ENCODE data around the gene SP140. TPM values are rescaled to one million over a fixed set of nuclear protein-coding genes. Genes with fewer than 3 reads are reported as not detected.
"Not testable (repeated sequence)": the region's sequence is repeated elsewhere in the genome, so short reads cannot be mapped to it uniquely, and the experiment has no call there.

The SP140 gene
- total and polyA plus RNA-seq, 4 donors, result 0.99 to 1.6 (median 1.3) TPM

- no peaks in the 10 kb centered on the region for H3K9me3 ChIP-seq (ENCODE audit: control insufficient read depth, insufficient read depth, low read length)
- no peak for DNase-seq (ENCODE audit: low read depth in 4 of 6, low spot score in 6 of 6)
- H3K4me1 ChIP-seq (ENCODE audit: control insufficient read depth, insufficient read depth, low read length), result no peaks in the 10 kb centered on the region
- H3K27me3 ChIP-seq (ENCODE audit: control insufficient read depth, insufficient read depth, low read length), result no peaks in the 10 kb centered on the region
- H3K4me3 ChIP-seq (ENCODE audit: low read depth, low read length), result no peak overlapping the region
- H3K27ac ChIP-seq (ENCODE audit: low read depth, low read length), result no peak overlapping the region
- 83% methylated on average over 2 of the region's 2 CpGs for WGBS (ENCODE audit: insufficient coverage)
- H3K36me3 ChIP-seq (ENCODE audit: control insufficient read depth, insufficient read depth, low read length), result peaks cover 2% of the 10 kb centered on the region
Observed at GRCh38 chr2:230307485-230307884, 81.9 kb downstream of the SP140 start.

- WGBS (ENCODE audit: insufficient coverage), result 92% methylated on average over 10 of the region's 12 CpGs
Observed at GRCh38 chr2:230308402-230309000, 83.0 kb downstream of the SP140 start.

GRCh38 chr2:230310792-230311191 is 85.3 kb downstream of the SP140 start:
- not testable (repeated sequence) for H3K9me3 ChIP-seq (ENCODE audit: control insufficient read depth, insufficient read depth, low read length); H3K4me1 ChIP-seq (ENCODE audit: control insufficient read depth, insufficient read depth, low read length); H3K36me3 ChIP-seq (ENCODE audit: control insufficient read depth, insufficient read depth, low read length); H3K4me3 ChIP-seq (ENCODE audit: low read depth, low read length); H3K27me3 ChIP-seq (ENCODE audit: control insufficient read depth, insufficient read depth, low read length); H3K27ac ChIP-seq (ENCODE audit: low read depth, low read length); DNase-seq (ENCODE audit: low read depth in 4 of 6, low spot score in 6 of 6)
- no CpG with 5 or more reads among the region's 5 CpGs for WGBS (ENCODE audit: insufficient coverage)

More at GRCh38 chr2:230308402-230309000, 83.0 kb downstream of the SP140 start:
- Histone ChIP-seq H3K27me3 (ENCODE audit: control insufficient read depth, insufficient read depth, low read length) (no peaks in the 10 kb centered on the region), H3K9me3 (ENCODE audit: control insufficient read depth, insufficient read depth, low read length) (no peaks in the 10 kb centered on the region), H3K36me3 (ENCODE audit: control insufficient read depth, insufficient read depth, low read length) (peaks cover 2% of the 10 kb centered on the region), H3K27ac (ENCODE audit: low read depth, low read length) (no peak overlapping the region), H3K4me1 (ENCODE audit: control insufficient read depth, insufficient read depth, low read length) (no peaks in the 10 kb centered on the region), H3K4me3 (ENCODE audit: low read depth, low read length) (no peak overlapping the region)
- DNase-seq (ENCODE audit: low read depth in 4 of 6, low spot score in 6 of 6), result no peak

- WGBS (ENCODE audit: insufficient coverage), result no CpG with 5 or more reads among the region's 1 CpG
- not testable (repeated sequence) for H3K27me3 ChIP-seq (ENCODE audit: control insufficient read depth, insufficient read depth, low read length); H3K36me3 ChIP-seq (ENCODE audit: control insufficient read depth, insufficient read depth, low read length); H3K4me1 ChIP-seq (ENCODE audit: control insufficient read depth, insufficient read depth, low read length); DNase-seq (ENCODE audit: low read depth in 4 of 6, low spot score in 6 of 6); H3K4me3 ChIP-seq (ENCODE audit: low read depth, low read length); H3K9me3 ChIP-seq (ENCODE audit: control insufficient read depth, insufficient read depth, low read length); H3K27ac ChIP-seq (ENCODE audit: low read depth, low read length)
Observed at GRCh38 chr2:230311634-230312033, 86.1 kb downstream of the SP140 start.

GRCh38 chr2:230312638-230313037 is 87.1 kb downstream of the SP140 start:
- no peak overlapping the region for H3K4me3 ChIP-seq (ENCODE audit: low read depth, low read length)
- H3K27me3 ChIP-seq (ENCODE audit: control insufficient read depth, insufficient read depth, low read length), result no peaks in the 10 kb centered on the region
- H3K27ac ChIP-seq (ENCODE audit: low read depth, low read length), result no peak overlapping the region
- H3K9me3 ChIP-seq (ENCODE audit: control insufficient read depth, insufficient read depth, low read length), result no peaks in the 10 kb centered on the region
- no peaks in the 10 kb centered on the region for H3K4me1 ChIP-seq (ENCODE audit: control insufficient read depth, insufficient read depth, low read length)
- no peaks in the 10 kb centered on the region for H3K36me3 ChIP-seq (ENCODE audit: control insufficient read depth, insufficient read depth, low read length)
- DNase-seq (ENCODE audit: low read depth in 4 of 6, low spot score in 6 of 6), result no peak
- WGBS (ENCODE audit: insufficient coverage), result 90% methylated on average over 2 of the region's 2 CpGs

- Histone ChIP-seq H3K4me3 (ENCODE audit: low read depth, low read length) (no peak overlapping the region), H3K27ac (ENCODE audit: low read depth, low read length) (no peak overlapping the region), H3K4me1 (ENCODE audit: control insufficient read depth, insufficient read depth, low read length) (no peaks in the 10 kb centered on the region), H3K27me3 (ENCODE audit: control insufficient read depth, insufficient read depth, low read length) (no peaks in the 10 kb centered on the region), H3K36me3 (ENCODE audit: control insufficient read depth, insufficient read depth, low read length) (no peaks in the 10 kb centered on the region), H3K9me3 (ENCODE audit: control insufficient read depth, insufficient read depth, low read length) (no peaks in the 10 kb centered on the region)
- DNase-seq (ENCODE audit: low read depth in 4 of 6, low spot score in 6 of 6), result no peak
- WGBS (ENCODE audit: insufficient coverage), result 96% methylated on average over 3 of the region's 3 CpGs
Observed at GRCh38 chr2:230317366-230317765, 91.8 kb downstream of the SP140 start.

GRCh38 chr2:230318190-230319121 is 92.9 kb downstream of the SP140 start:
- Histone ChIP-seq H3K4me1 (ENCODE audit: control insufficient read depth, insufficient read depth, low read length) (no peaks in the 10 kb centered on the region), H3K27me3 (ENCODE audit: control insufficient read depth, insufficient read depth, low read length) (no peaks in the 10 kb centered on the region), H3K4me3 (ENCODE audit: low read depth, low read length) (no peak overlapping the region), H3K27ac (ENCODE audit: low read depth, low read length) (no peak overlapping the region), H3K9me3 (ENCODE audit: control insufficient read depth, insufficient read depth, low read length) (peaks cover 2% of the 10 kb centered on the region), H3K36me3 (ENCODE audit: control insufficient read depth, insufficient read depth, low read length) (no peaks in the 10 kb centered on the region)
- WGBS (ENCODE audit: insufficient coverage), result 92% methylated on average over 6 of the region's 6 CpGs
- DNase-seq (ENCODE audit: low read depth in 4 of 6, low spot score in 6 of 6), result no peak

- Histone ChIP-seq H3K27ac (ENCODE audit: low read depth, low read length) (no peak overlapping the region), H3K4me3 (ENCODE audit: low read depth, low read length) (no peak overlapping the region), H3K27me3 (ENCODE audit: control insufficient read depth, insufficient read depth, low read length) (no peaks in the 10 kb centered on the region), H3K36me3 (ENCODE audit: control insufficient read depth, insufficient read depth, low read length) (no peaks in the 10 kb centered on the region), H3K9me3 (ENCODE audit: control insufficient read depth, insufficient read depth, low read length) (peaks cover 2% of the 10 kb centered on the region), H3K4me1 (ENCODE audit: control insufficient read depth, insufficient read depth, low read length) (no peaks in the 10 kb centered on the region)
- DNase-seq (ENCODE audit: low read depth in 4 of 6, low spot score in 6 of 6), result no peak
- 91% methylated on average over 1 of the region's 5 CpGs for WGBS (ENCODE audit: insufficient coverage)
Observed at GRCh38 chr2:230319211-230319862, 93.8 kb downstream of the SP140 start.

GRCh38 chr2:230321031-230321430 is 95.5 kb downstream of the SP140 start:
- Histone ChIP-seq H3K4me1 (ENCODE audit: control insufficient read depth, insufficient read depth, low read length) (no peaks in the 10 kb centered on the region), H3K4me3 (ENCODE audit: low read depth, low read length) (no peak overlapping the region), H3K27ac (ENCODE audit: low read depth, low read length) (no peak overlapping the region), H3K36me3 (ENCODE audit: control insufficient read depth, insufficient read depth, low read length) (no peaks in the 10 kb centered on the region), H3K9me3 (ENCODE audit: control insufficient read depth, insufficient read depth, low read length) (peaks cover 2% of the 10 kb centered on the region), H3K27me3 (ENCODE audit: control insufficient read depth, insufficient read depth, low read length) (no peaks in the 10 kb centered on the region)
- WGBS (ENCODE audit: insufficient coverage), result 93% methylated on average over 2 of the region's 2 CpGs
- no peak for DNase-seq (ENCODE audit: low read depth in 4 of 6, low spot score in 6 of 6)
